K562 (cell line): Measurements from ENCODE around the gene KCNJ4. TPM values are rescaled to one million over a fixed set of nuclear protein-coding genes. Genes with fewer than 3 reads are reported as not detected.

Experiments
- ATAC-seq: fragments of 200-7000 bp; cut with Tn5 transposase; 3 replicates; pipeline ENCODE4 v1.9.1; 2020; ENCODE audit warnings: moderate library complexity
- BruUV-seq: library from RNA; stranded (reverse); fragments of 400-500 nt; replicated peaks from 2 replicates; lab custom pipeline; 2021; lab: Mats Ljungman, UMichigan
- CTCF ChIA-PET: fragments of 300-600 bp; formaldehyde crosslinking; extraction: SDS; loops from one replicate; lab custom pipeline; 2021; ENCODE audit warnings: low intra/inter-chr PET ratio; lab: Yijun Ruan, JAX
- POLR2A ChIA-PET: fragments of 300-600, 350-650 bp; sonication (Branson Sonifier 250); formaldehyde crosslinking; extraction: SDS; loops from one replicate; lab custom pipeline; 2021; ENCODE audit warnings: antibody characterized with exemption, inconsistent platforms; lab: Yijun Ruan, JAX
- DNase-seq, 4 experiments: peaks; one replicate each; pipeline versions ENCODE4 v3.0.0 to v3.0.0-alpha.2; 2011 to 2018; ENCODE audit warnings: low spot score in 3 of 4, mixed read lengths in 3 of 4; ENCODE audit errors: extremely low read depth in 1 of 4
- FAIRE-seq: peaks from 2 replicates; lab custom pipeline; 2011; peaks lifted over from hg19 to GRCh38; lab: Jason Lieb, UNC
- H2AFZ ChIP-seq: 2 replicates; pipeline ENCODE4 v1.6.0; 2011; ENCODE audit warnings: low read depth, low read length, control low read depth, inconsistent platforms
- H3K27ac ChIP-seq: fragments of 200-600 bp; 3 replicates; pipeline ENCODE4 v1.8.0; 2011; ENCODE audit warnings: low read depth, mild to moderate bottlenecking, control low read depth, inconsistent platforms, low read length, moderate library complexity, mixed read lengths; ENCODE audit errors: extremely low read depth
- H3K27me3 ChIP-seq, 2 experiments: fragments of 300-600 bp in 1 of 2; 2 replicates in 1 of 2; 3 replicates in 1 of 2; pipeline versions ENCODE4 v1.6.0 to v1.8.0; 2011; ENCODE audit warnings: inconsistent platforms in 2 of 2, low read length in 2 of 2, mild to moderate bottlenecking in 1 of 2, mixed read lengths in 1 of 2, moderate library complexity in 1 of 2; ENCODE audit not compliant: control insufficient read depth in 2 of 2, insufficient read depth in 2 of 2
- H3K36me3 ChIP-seq: fragments of 300-600 bp; 3 replicates; pipeline ENCODE4 v1.8.0; 2011; ENCODE audit warnings: mild to moderate bottlenecking, low read length, inconsistent platforms; ENCODE audit not compliant: control insufficient read depth, insufficient read depth
- H3K4me1 ChIP-seq, 2 experiments: fragments of 200-600 bp in 1 of 2; replicated peaks in 1 of 2; 2 replicates in 1 of 2; 3 replicates in 1 of 2; pipeline versions ENCODE4 v1.5.1 to v1.8.0; 2011; ENCODE audit warnings: inconsistent platforms in 2 of 2, low read length in 2 of 2, mild to moderate bottlenecking in 1 of 2, mixed read lengths in 1 of 2, moderate library complexity in 1 of 2; ENCODE audit not compliant: control insufficient read depth in 2 of 2, insufficient read depth in 2 of 2
- H3K4me2 ChIP-seq: 2 replicates; pipeline ENCODE4 v1.6.1; 2011; ENCODE audit warnings: low read length, control low read depth, inconsistent platforms, mixed read lengths; ENCODE audit not compliant: insufficient read depth
- H3K4me3 ChIP-seq: fragments of 200-600 bp; sonication (generic), shearing (Covaris generic); 2 replicates; pipeline ENCODE4 v1.5.1; 2016; ENCODE audit warnings: control low read depth, inconsistent platforms
- H3K79me2 ChIP-seq: fragments of 200-600 bp; 3 replicates; pipeline ENCODE4 v1.8.0; 2011; ENCODE audit warnings: low read length, inconsistent platforms; ENCODE audit not compliant: control insufficient read depth, insufficient read depth
- H3K9ac ChIP-seq, 2 experiments: 2 replicates each; pipeline versions ENCODE4 v1.6.0 to v1.6.1; 2011; ENCODE audit warnings: low read depth in 2 of 2, low read length in 2 of 2, control low read depth in 1 of 2, inconsistent platforms in 1 of 2, mild to moderate bottlenecking in 1 of 2, mixed read lengths in 1 of 2; ENCODE audit not compliant: insufficient read depth in 1 of 2
- H3K9me1 ChIP-seq: one replicate; pipeline ENCODE4 v1.6.0; 2011; ENCODE audit warnings: inconsistent platforms, mild to moderate bottlenecking, low read length, moderate library complexity; ENCODE audit not compliant: control insufficient read depth, insufficient read depth
- H3K9me3 ChIP-seq: replicated peaks from 2 replicates; pipeline ENCODE4 v1.5.1; 2011; ENCODE audit warnings: low read depth, low read length, inconsistent platforms; ENCODE audit not compliant: control insufficient read depth, insufficient read depth
- H4K20me1 ChIP-seq: replicated peaks from 2 replicates; pipeline ENCODE4 v1.6.1; 2011; ENCODE audit warnings: low read length, inconsistent platforms, mixed read lengths; ENCODE audit not compliant: control insufficient read depth, insufficient read depth
- CEBPG ChIP-seq, 3 experiments: fragments of 200-800 bp in 1 of 3; sonication (Bioruptor generic) in 1 of 3; sonication (generic) in 1 of 3; formaldehyde crosslinking in 1 of 3; IDR thresholded peaks in 2 of 3; conservative IDR thresholded peaks in 1 of 3; 2 replicates each; pipeline versions ENCODE4 v1.6.1 to v1.8.0; 2016 to 2022; ENCODE audit warnings: missing compliant biosample characterization in 2 of 3, missing genetic modification characterization in 2 of 3, mild to moderate bottlenecking in 1 of 3, missing genetic modification reagents in 1 of 3
- CXXC5 ChIP-seq: fragments of 250-450 bp; sonication (Bioruptor Pico); IDR thresholded peaks from 2 replicates; pipeline ENCODE4 v1.8.0; 2022; ENCODE audit warnings: inconsistent platforms, mild to moderate bottlenecking, moderate library complexity
- EGR1 ChIP-seq: fragments of 450-650 bp; conservative IDR thresholded peaks from 2 replicates; pipeline ENCODE4 v1.6.1; 2017; ENCODE audit warnings: mild to moderate bottlenecking
- ELF4 ChIP-seq: fragments of 450-650 bp; formaldehyde crosslinking; IDR thresholded peaks from 2 replicates; pipeline ENCODE4 v1.4.0; 2022; ENCODE audit warnings: missing genetic modification characterization
- HSF4 ChIP-seq: fragments of 250-450 bp; sonication (Bioruptor Pico); IDR thresholded peaks from 2 replicates; pipeline ENCODE4 v2.1.2; 2022; ENCODE audit warnings: mild to moderate bottlenecking, moderate library complexity, borderline replicate concordance
- MAX ChIP-seq: sonication (generic); formaldehyde crosslinking; IDR thresholded peaks from 2 replicates; pipeline ENCODE4 v1.9.0; 2022; ENCODE audit warnings: mild to moderate bottlenecking, missing genetic modification reagents
- MTA2 ChIP-seq: fragments of 450-650 bp; IDR thresholded peaks from 2 replicates; pipeline ENCODE4 v1.6.1; 2016; ENCODE audit warnings: low read depth
- NUFIP1 ChIP-seq: fragments of 450-650 bp; IDR thresholded peaks from 2 replicates; pipeline ENCODE4 v1.6.1; 2018; ENCODE audit not compliant: partially characterized antibody
- PHF8 ChIP-seq: fragments of 200-600 bp; sonication (generic); IDR thresholded peaks from 2 replicates; pipeline ENCODE4 v1.6.1; 2012; ENCODE audit warnings: mixed run types, mild to moderate bottlenecking, inconsistent platforms, low read length, moderate library complexity, borderline replicate concordance
- RBM39 ChIP-seq: fragments of 200-400 bp; formaldehyde crosslinking; optimal IDR thresholded peaks from 2 replicates; pipeline ENCODE3; 2018; ENCODE audit warnings: low read depth, low read length
- TCF3 ChIP-seq: sonication (generic); formaldehyde crosslinking; IDR thresholded peaks from 2 replicates; pipeline ENCODE4 v1.4.0; 2020; ENCODE audit warnings: mild to moderate bottlenecking, missing genetic modification reagents
- TEAD2 ChIP-seq: fragments of 450-650 bp; IDR thresholded peaks from 2 replicates; pipeline ENCODE4 v1.6.1; 2016; ENCODE audit warnings: missing genetic modification characterization, control low read depth, missing compliant biosample characterization
- ZNF395 ChIP-seq: fragments of 200-800 bp; sonication (Bioruptor generic); IDR thresholded peaks from 2 replicates; pipeline ENCODE4 v1.6.1; 2017; ENCODE audit warnings: missing genetic modification characterization, missing compliant biosample characterization
- ZNF436 ChIP-seq: fragments of 250-450, 450-650 bp; sonication (Bioruptor Pico); formaldehyde crosslinking; IDR thresholded peaks from 2 replicates; pipeline ENCODE4 v1.7.0; 2020; ENCODE audit warnings: mild to moderate bottlenecking
- ZNF551 ChIP-seq: fragments of 250-450 bp; sonication (Bioruptor Pico); IDR thresholded peaks from 2 replicates; pipeline ENCODE4 v1.5.0; 2021; ENCODE audit warnings: mild to moderate bottlenecking, moderate library complexity
- ZNF830 ChIP-seq: fragments of 250-450 bp; sonication (Bioruptor Pico); IDR thresholded peaks from 2 replicates; pipeline ENCODE4 v1.5.0; 2021; ENCODE audit warnings: mild to moderate bottlenecking
- WGBS: fragments of 100-300 bp; shearing (Covaris generic); methylation state at CpG from one replicate; pipeline ENCODE4 v1.1.6; 2016; ENCODE audit warnings: low coverage, mixed read lengths; ENCODE audit not compliant: insufficient coverage; ENCODE audit errors: missing lambda C conversion rate; 5-methylcytosine and 5-hydroxymethylcytosine counted together
- in situ Hi-C: fragments of 300-500 bp; cut with MboI; formaldehyde crosslinking; loops from 4 replicates; pipeline ENCODE4 v1.15.0; 2018; ENCODE audit warnings: inconsistent platforms, mixed read lengths
- intact Hi-C: fragments of 100-400 bp; cut with micrococcal nuclease; formaldehyde crosslinking; loops from 2 replicates; pipeline ENCODE4 v1.14.2; 2022
- polyA plus RNA-seq, 8 experiments: library from polyadenylated mRNA; depleted of rRNA in 4 of 8; stranded (reverse) in 5 of 8; unstranded in 3 of 8; fragments of >200 nt; fragmentation: Nextera tagmentation in 2 of 8; fragmentation: Illumina TruSeq in 1 of 8; extraction: Ambion mirVana in 2 of 8; extraction: Trizol in 1 of 8; gene quantifications; 2 replicates each; pipeline versions ENCODE4 v1.2.1 to v1.2.3, GENCODE V29; 2011 to 2014; ENCODE audit warnings: inconsistent platforms in 1 of 8, missing spikeins in 1 of 8
- total RNA-seq, 7 experiments: library from RNA; depleted of rRNA in 6 of 7; stranded (reverse); fragments of >200 nt in 6 of 7; fragmentation: Illumina TruSeq in 2 of 7; extraction: Trizol in 2 of 7; gene quantifications; 2 replicates each; pipeline versions ENCODE4 v1.2.1 to v1.2.3, GENCODE V29; 2011 to 2021; ENCODE audit warnings: low replicate concordance in 1 of 7
- TF ChIP-seq, protein P1 (sequence below), 2 experiments: fragments of 150-350 bp in 1 of 2; IDR thresholded peaks; 2 replicates each; pipeline ENCODE4 v1.6.1; 2012 to 2016; ENCODE audit warnings: low read depth in 2 of 2, low read length in 2 of 2, mild to moderate bottlenecking in 1 of 2, moderate library complexity in 1 of 2

The KCNJ4 gene
- total and polyA plus RNA-seq, 9 of the 15 experiments (the other 6 are each of a cell fraction or from before 2014, with no cell fraction given), result 0.07 to 0.55 (median 0.09) TPM; not detected in 4

- intact Hi-C loops, result no loop called here
- WGBS, result 88% methylated on average over 3 of the region's 6 CpGs
- H3K27me3 ChIP-seq, result no peaks in the 10 kb centered on the region
- H4K20me1 ChIP-seq, result no peaks in the 10 kb centered on the region
- H3K36me3 ChIP-seq, result no peaks in the 10 kb centered on the region
- H3K9me1 ChIP-seq, result no peaks in the 10 kb centered on the region
- FAIRE-seq (no peak), DNase-seq (no peak), ATAC-seq (no peak)
- H2AFZ ChIP-seq, result no peak overlapping the region
- H3K9ac ChIP-seq, result peak overlapping the region in 1 of 2 experiments; percentile 99; a peak in 3 of 4 replicates
- CTCF ChIA-PET, result no interaction called here
- H3K79me2 ChIP-seq, result peaks cover 5% of the 10 kb centered on the region
- H3K4me3 ChIP-seq, result no peak overlapping the region
- H3K4me1 ChIP-seq, result peaks cover 8 to 33% of the 10 kb centered on the region in 2 experiments; a peak in 4 of 5 replicates
- POLR2A ChIA-PET, result interaction anchor here (1.3 to 1.5 kb wide), 3 partner anchors 9 to 24 kb away, joined by 3 to 6 read pairs (median 4); no protein-coding TSS in a partner anchor
- BruUV-seq, result no TSS peak
- in situ Hi-C loops, result no loop called here
- H3K27ac ChIP-seq, result no peak overlapping the region
- TF ChIP-seq ZNF436 (CRISPR knock-in tag), result no peak
- no peak for TF ChIP-seq ZNF395
- TF ChIP-seq RBM39, result no peak
- no peak for TF ChIP-seq NUFIP1
- TF ChIP-seq, protein P1, sequence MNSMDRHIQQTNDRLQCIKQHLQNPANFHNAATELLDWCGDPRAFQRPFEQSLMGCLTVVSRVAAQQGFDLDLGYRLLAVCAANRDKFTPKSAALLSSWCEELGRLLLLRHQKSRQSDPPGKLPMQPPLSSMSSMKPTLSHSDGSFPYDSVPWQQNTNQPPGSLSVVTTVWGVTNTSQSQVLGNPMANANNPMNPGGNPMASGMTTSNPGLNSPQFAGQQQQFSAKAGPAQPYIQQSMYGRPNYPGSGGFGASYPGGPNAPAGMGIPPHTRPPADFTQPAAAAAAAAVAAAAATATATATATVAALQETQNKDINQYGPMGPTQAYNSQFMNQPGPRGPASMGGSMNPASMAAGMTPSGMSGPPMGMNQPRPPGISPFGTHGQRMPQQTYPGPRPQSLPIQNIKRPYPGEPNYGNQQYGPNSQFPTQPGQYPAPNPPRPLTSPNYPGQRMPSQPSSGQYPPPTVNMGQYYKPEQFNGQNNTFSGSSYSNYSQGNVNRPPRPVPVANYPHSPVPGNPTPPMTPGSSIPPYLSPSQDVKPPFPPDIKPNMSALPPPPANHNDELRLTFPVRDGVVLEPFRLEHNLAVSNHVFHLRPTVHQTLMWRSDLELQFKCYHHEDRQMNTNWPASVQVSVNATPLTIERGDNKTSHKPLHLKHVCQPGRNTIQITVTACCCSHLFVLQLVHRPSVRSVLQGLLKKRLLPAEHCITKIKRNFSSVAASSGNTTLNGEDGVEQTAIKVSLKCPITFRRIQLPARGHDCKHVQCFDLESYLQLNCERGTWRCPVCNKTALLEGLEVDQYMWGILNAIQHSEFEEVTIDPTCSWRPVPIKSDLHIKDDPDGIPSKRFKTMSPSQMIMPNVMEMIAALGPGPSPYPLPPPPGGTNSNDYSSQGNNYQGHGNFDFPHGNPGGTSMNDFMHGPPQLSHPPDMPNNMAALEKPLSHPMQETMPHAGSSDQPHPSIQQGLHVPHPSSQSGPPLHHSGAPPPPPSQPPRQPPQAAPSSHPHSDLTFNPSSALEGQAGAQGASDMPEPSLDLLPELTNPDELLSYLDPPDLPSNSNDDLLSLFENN (IDR thresholded peaks at IDR 0.05; ENCODE audit: low read depth in 2 of 2, low read length in 2 of 2), result no peak
- TF ChIP-seq ELF4 (CRISPR knock-in tag), result no peak
- no peak for TF ChIP-seq CEBPG (CRISPR knock-in tag; IDR thresholded peaks at IDR 0.05)
- TF ChIP-seq CEBPG (tag; conservative IDR thresholded peaks at IDR 0.05 in 1 of 2, IDR thresholded peaks at IDR 0.05 in 1 of 2), result no peak
- no peak for TF ChIP-seq HSF4 (CRISPR knock-in tag)
- no peak for TF ChIP-seq MTA2
- TF ChIP-seq TEAD2 (tag), result no peak
- TF ChIP-seq TCF3, result no peak
- no peak for TF ChIP-seq ZNF830 (CRISPR knock-in tag)
- no peak for TF ChIP-seq EGR1
- no peak for TF ChIP-seq CXXC5
- no peak for TF ChIP-seq PHF8
- no peak for TF ChIP-seq MAX (CRISPR knock-in tag)
- TF ChIP-seq ZNF551 (CRISPR knock-in tag), result no peak
- H3K9me3 ChIP-seq, result no peaks in the 10 kb centered on the region
- peak overlapping the region; percentile 85; the same call in 1 of the 2 replicates for H3K4me2 ChIP-seq
These were observed 14.3 kb upstream of the KCNJ4 start for GRCh38 chr22:38469306-38469781.
